Measurements from ENCODE around the gene AHI1. TPM values are rescaled to one million over a fixed set of nuclear protein-coding genes. Genes with fewer than 3 reads are reported as not detected.

Gene AHI1
- total RNA-seq, 1 experiment from 2014 or later: 11.3 TPM

- H3K36me3 ChIP-seq (ENCODE audit: control insufficient read depth, insufficient read depth, low read length): no peaks in the 10 kb centered on the region
- H3K4me1 Mint-ChIP-seq (ENCODE audit: low read depth, unreplicated experiment): no peaks in the 10 kb centered on the region
- TF ChIP-seq CTCF (IDR thresholded peaks at IDR 0.05; ENCODE audit: insufficient read depth in 1 of 2, low read depth in 1 of 2, low read length in 1 of 2, severe bottlenecking in 1 of 2, unreplicated experiment in 1 of 2): no peak
- H3K27me3 ChIP-seq (replicated peaks; ENCODE audit: control insufficient read depth, insufficient read depth, low read length): no peaks in the 10 kb centered on the region
- H3K27ac Mint-ChIP-seq (ENCODE audit: unreplicated experiment): no peak overlapping the region
- H3K27me3 Mint-ChIP-seq (ENCODE audit: insufficient read depth, unreplicated experiment): peaks cover 16% of the 10 kb centered on the region
- H3K4me3 Mint-ChIP-seq (ENCODE audit: unreplicated experiment): no peak overlapping the region
- ChIA-PET POLR2A (no interaction called here), CTCF (no interaction called here)
- no peaks in the 10 kb centered on the region for H3K4me1 ChIP-seq
- no peaks in the 10 kb centered on the region for H3K36me3 Mint-ChIP-seq (ENCODE audit: insufficient read depth, unreplicated experiment)
- no peak overlapping the region for H3K4me3 ChIP-seq (ENCODE audit: low read depth, low read length)
- DNase-seq: no peak
- no TSS peak for BruUV-seq (replicated peaks)
- H3K9me3 ChIP-seq: no peaks in the 10 kb centered on the region; the same call in none of the 2 replicates
- intact Hi-C loops (cut with micrococcal nuclease; ENCODE audit: unreplicated experiment): no loop called here
- H3K9me3 Mint-ChIP-seq (ENCODE audit: unreplicated experiment): peaks cover 8% of the 10 kb centered on the region
Observed at GRCh38 chr6:135540207-135540840, 42.8 kb upstream of the AHI1 start.

GRCh38 chr6:135537741-135538301 is 40.3 kb upstream of the AHI1 start:
- intact Hi-C loops (cut with micrococcal nuclease; ENCODE audit: unreplicated experiment): loop anchor here (2.0 to 10.0 kb wide), 3 partner anchors 83 to 689 kb away; no protein-coding TSS in a partner anchor
- no peak overlapping the region for H3K4me3 ChIP-seq (ENCODE audit: low read depth, low read length)
- POLR2A ChIA-PET: no interaction called here
- no peaks in the 10 kb centered on the region for H3K27me3 ChIP-seq (replicated peaks; ENCODE audit: control insufficient read depth, insufficient read depth, low read length)
- Mint-ChIP-seq H3K27me3 (ENCODE audit: insufficient read depth, unreplicated experiment) (peaks cover 9% of the 10 kb centered on the region), H3K27ac (ENCODE audit: unreplicated experiment) (no peak overlapping the region), H3K36me3 (ENCODE audit: insufficient read depth, unreplicated experiment) (no peaks in the 10 kb centered on the region), H3K4me3 (ENCODE audit: unreplicated experiment) (no peak overlapping the region), H3K9me3 (ENCODE audit: unreplicated experiment) (peaks cover 8% of the 10 kb centered on the region), H3K4me1 (ENCODE audit: low read depth, unreplicated experiment) (no peaks in the 10 kb centered on the region)
- no peaks in the 10 kb centered on the region for H3K4me1 ChIP-seq
- H3K9me3 ChIP-seq: no peaks in the 10 kb centered on the region; the same call in 1 of the 2 replicates
- no peaks in the 10 kb centered on the region for H3K36me3 ChIP-seq (ENCODE audit: control insufficient read depth, insufficient read depth, low read length)
- CTCF ChIA-PET: no interaction called here
- no peak for DNase-seq
- BruUV-seq (replicated peaks): no TSS peak
- no peak for TF ChIP-seq CTCF (IDR thresholded peaks at IDR 0.05; ENCODE audit: insufficient read depth in 1 of 2, low read depth in 1 of 2, low read length in 1 of 2, severe bottlenecking in 1 of 2, unreplicated experiment in 1 of 2)

GRCh38 chr6:135535989-135536414 is 38.5 kb upstream of the AHI1 start:
- H3K27ac Mint-ChIP-seq (ENCODE audit: unreplicated experiment): no peak overlapping the region
- TF ChIP-seq CTCF (IDR thresholded peaks at IDR 0.05; ENCODE audit: insufficient read depth in 1 of 2, low read depth in 1 of 2, low read length in 1 of 2, severe bottlenecking in 1 of 2, unreplicated experiment in 1 of 2): peak; percentile 57 to 62
- no peak overlapping the region for H3K4me3 Mint-ChIP-seq (ENCODE audit: unreplicated experiment)
- H3K36me3 ChIP-seq (ENCODE audit: control insufficient read depth, insufficient read depth, low read length): no peaks in the 10 kb centered on the region
- H3K27me3 Mint-ChIP-seq (ENCODE audit: insufficient read depth, unreplicated experiment): peaks cover 6% of the 10 kb centered on the region
- H3K36me3 Mint-ChIP-seq (ENCODE audit: insufficient read depth, unreplicated experiment): no peaks in the 10 kb centered on the region
- no peaks in the 10 kb centered on the region for H3K4me1 Mint-ChIP-seq (ENCODE audit: low read depth, unreplicated experiment)
- ChIA-PET CTCF (interaction anchor here (0.6 to 1.0 kb wide), 4 partner anchors 10 to 729 kb away, joined by 3 read pairs; no protein-coding TSS in a partner anchor), POLR2A (no interaction called here)
- H3K27me3 ChIP-seq (replicated peaks; ENCODE audit: control insufficient read depth, insufficient read depth, low read length): no peaks in the 10 kb centered on the region
- H3K9me3 ChIP-seq: no peaks in the 10 kb centered on the region; the same call in 1 of the 2 replicates
- intact Hi-C loops (cut with micrococcal nuclease; ENCODE audit: unreplicated experiment): loop anchor here (1.0 to 10.0 kb wide), 4 partner anchors 30 to 691 kb away; no protein-coding TSS in a partner anchor
- no TSS peak for BruUV-seq (replicated peaks)
- H3K4me3 ChIP-seq (ENCODE audit: low read depth, low read length): no peak overlapping the region
- no peaks in the 10 kb centered on the region for H3K4me1 ChIP-seq
- peak in 1 of 2 experiments; percentile 22 for DNase-seq
- H3K9me3 Mint-ChIP-seq (ENCODE audit: unreplicated experiment): peaks cover 8% of the 10 kb centered on the region

Measured in Caco-2 (cell line).